ENCODE measurements around the gene UBAP1.
"Not testable (repeated sequence)": the region's sequence is repeated elsewhere in the genome, so short reads cannot be mapped to it uniquely, and the experiment has no call there.

The UBAP1 gene

GRCh38 chr9:34216325-34216724, 37.5 kb downstream of the UBAP1 start:
- no peaks in the 10 kb centered on the region for H3K27me3 Mint-ChIP-seq (ENCODE audit: low read depth)
- peaks cover 22% of the 10 kb centered on the region for H3K36me3 Mint-ChIP-seq (ENCODE audit: low read depth)
- H3K27ac Mint-ChIP-seq, result no peak overlapping the region
- H3K9me3 Mint-ChIP-seq, result no peaks in the 10 kb centered on the region
- no peaks in the 10 kb centered on the region for H3K4me1 Mint-ChIP-seq
- no peak for TF ChIP-seq CTCF (IDR thresholded peaks at IDR 0.05; ENCODE audit: unreplicated experiment in 3 of 3)
- no peak overlapping the region for H3K4me3 Mint-ChIP-seq

GRCh38 chr9:34217015-34217414, 38.2 kb downstream of the UBAP1 start:
- not testable (repeated sequence) for H3K9me3 Mint-ChIP-seq; H3K4me3 Mint-ChIP-seq; H3K27me3 Mint-ChIP-seq (ENCODE audit: low read depth); H3K27ac Mint-ChIP-seq; H3K4me1 Mint-ChIP-seq
- H3K36me3 Mint-ChIP-seq (ENCODE audit: low read depth), result peaks cover 25% of the 10 kb centered on the region

- Mint-ChIP-seq H3K27me3 (ENCODE audit: low read depth) (no peaks in the 10 kb centered on the region), H3K9me3 (no peaks in the 10 kb centered on the region), H3K4me3 (no peak overlapping the region), H3K36me3 (ENCODE audit: low read depth) (peaks cover 21% of the 10 kb centered on the region), H3K27ac (peak overlapping the region in 1 of 3 experiments; percentile 46), H3K4me1 (peaks cover 15% of the 10 kb centered on the region)
- no peak for TF ChIP-seq CTCF (IDR thresholded peaks at IDR 0.05; ENCODE audit: unreplicated experiment in 3 of 3)
These were observed 39.6 kb downstream of the UBAP1 start for GRCh38 chr9:34218446-34218845.

GRCh38 chr9:34219421-34219820, 40.6 kb downstream of the UBAP1 start:
- Mint-ChIP-seq H3K27me3 (ENCODE audit: low read depth) (no peaks in the 10 kb centered on the region), H3K4me1 (peaks cover 15% of the 10 kb centered on the region), H3K36me3 (ENCODE audit: low read depth) (peaks cover 21% of the 10 kb centered on the region), H3K9me3 (no peaks in the 10 kb centered on the region), H3K4me3 (no peak overlapping the region), H3K27ac (no peak overlapping the region)
- TF ChIP-seq CTCF (IDR thresholded peaks at IDR 0.05; ENCODE audit: unreplicated experiment in 3 of 3), result no peak

GRCh38 chr9:34220218-34220617, 41.4 kb downstream of the UBAP1 start:
- TF ChIP-seq CTCF (IDR thresholded peaks at IDR 0.05; ENCODE audit: unreplicated experiment in 3 of 3), result no peak
- Mint-ChIP-seq H3K9me3 (no peaks in the 10 kb centered on the region), H3K27me3 (ENCODE audit: low read depth) (no peaks in the 10 kb centered on the region), H3K27ac (no peak overlapping the region), H3K4me1 (peaks cover 15% of the 10 kb centered on the region), H3K36me3 (ENCODE audit: low read depth) (peaks cover 21% of the 10 kb centered on the region), H3K4me3 (no peak overlapping the region)

GRCh38 chr9:34224349-34224748, 45.5 kb downstream of the UBAP1 start:
- Mint-ChIP-seq H3K4me1 (peaks cover 15% of the 10 kb centered on the region), H3K27me3 (ENCODE audit: low read depth) (no peaks in the 10 kb centered on the region), H3K4me3 (no peak overlapping the region)

GRCh38 chr9:34226144-34226760, 47.4 kb downstream of the UBAP1 start:
- Mint-ChIP-seq H3K4me1 (peaks cover 15% of the 10 kb centered on the region), H3K36me3 (ENCODE audit: low read depth) (peaks cover 21% of the 10 kb centered on the region), H3K27ac (peak overlapping the region in 1 of 3 experiments; percentile 31)
- not testable (repeated sequence) for H3K9me3 Mint-ChIP-seq; H3K4me3 Mint-ChIP-seq; H3K27me3 Mint-ChIP-seq (ENCODE audit: low read depth)

More at GRCh38 chr9:34224349-34224748, 45.5 kb downstream of the UBAP1 start:
- H3K9me3 Mint-ChIP-seq, result no peaks in the 10 kb centered on the region
- peak overlapping the region in 2 of 3 experiments; percentile 74 to 75 for H3K27ac Mint-ChIP-seq
- peaks cover 27% of the 10 kb centered on the region for H3K36me3 Mint-ChIP-seq (ENCODE audit: low read depth)
- TF ChIP-seq CTCF (IDR thresholded peaks at IDR 0.05; ENCODE audit: unreplicated experiment in 3 of 3), result no peak

Data from nephron (organoid).